DND-41 (cell line): Measurements from ENCODE around the gene TRIM21.

Experiments
- EZH2 ChIP-seq: IDR thresholded peaks from 3 replicates; pipeline ENCODE4 v1.6.1; 2012; ENCODE audit warnings: borderline replicate concordance, low read depth, mild to moderate bottlenecking, moderate library complexity, low read length, inconsistent platforms; ENCODE audit not compliant: severe bottlenecking
- TF ChIP-seq, protein P1 (sequence below): IDR thresholded peaks from 2 replicates; pipeline ENCODE4 v1.5.1; 2012; ENCODE audit warnings: borderline replicate concordance, low read length, moderate library complexity, mild to moderate bottlenecking; ENCODE audit not compliant: poor library complexity, severe bottlenecking; ENCODE audit errors: extremely low read depth

DNA sequence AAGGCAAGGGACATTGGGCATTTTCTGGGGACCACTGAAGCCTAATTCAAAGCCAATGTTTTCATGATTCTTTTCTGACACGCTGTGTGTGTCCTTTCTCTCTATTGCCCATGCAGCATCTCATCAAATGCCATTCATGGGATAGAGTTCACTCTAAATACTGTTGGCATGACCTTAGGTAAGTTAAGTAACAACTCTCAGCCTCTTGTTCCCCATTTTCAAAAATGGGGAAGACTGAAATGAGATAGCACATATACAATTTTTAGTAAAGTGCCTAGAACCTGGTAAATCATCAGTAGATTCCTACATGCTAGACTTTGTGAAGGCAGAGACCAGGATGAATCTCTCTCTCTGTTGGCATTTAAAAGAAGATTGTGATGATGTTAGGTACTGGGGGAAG is 42.9 kb upstream of the TRIM21 start:
- TF ChIP-seq EZH2 = no peak
- TF ChIP-seq, protein P1, sequence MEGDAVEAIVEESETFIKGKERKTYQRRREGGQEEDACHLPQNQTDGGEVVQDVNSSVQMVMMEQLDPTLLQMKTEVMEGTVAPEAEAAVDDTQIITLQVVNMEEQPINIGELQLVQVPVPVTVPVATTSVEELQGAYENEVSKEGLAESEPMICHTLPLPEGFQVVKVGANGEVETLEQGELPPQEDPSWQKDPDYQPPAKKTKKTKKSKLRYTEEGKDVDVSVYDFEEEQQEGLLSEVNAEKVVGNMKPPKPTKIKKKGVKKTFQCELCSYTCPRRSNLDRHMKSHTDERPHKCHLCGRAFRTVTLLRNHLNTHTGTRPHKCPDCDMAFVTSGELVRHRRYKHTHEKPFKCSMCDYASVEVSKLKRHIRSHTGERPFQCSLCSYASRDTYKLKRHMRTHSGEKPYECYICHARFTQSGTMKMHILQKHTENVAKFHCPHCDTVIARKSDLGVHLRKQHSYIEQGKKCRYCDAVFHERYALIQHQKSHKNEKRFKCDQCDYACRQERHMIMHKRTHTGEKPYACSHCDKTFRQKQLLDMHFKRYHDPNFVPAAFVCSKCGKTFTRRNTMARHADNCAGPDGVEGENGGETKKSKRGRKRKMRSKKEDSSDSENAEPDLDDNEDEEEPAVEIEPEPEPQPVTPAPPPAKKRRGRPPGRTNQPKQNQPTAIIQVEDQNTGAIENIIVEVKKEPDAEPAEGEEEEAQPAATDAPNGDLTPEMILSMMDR = no peak
